ENCODE results near the gene SERINC5.
"Not testable (repeated sequence)": the region's sequence is repeated elsewhere in the genome, so short reads cannot be mapped to it uniquely, and the experiment has no call there.

SERINC5 gene

DNA sequence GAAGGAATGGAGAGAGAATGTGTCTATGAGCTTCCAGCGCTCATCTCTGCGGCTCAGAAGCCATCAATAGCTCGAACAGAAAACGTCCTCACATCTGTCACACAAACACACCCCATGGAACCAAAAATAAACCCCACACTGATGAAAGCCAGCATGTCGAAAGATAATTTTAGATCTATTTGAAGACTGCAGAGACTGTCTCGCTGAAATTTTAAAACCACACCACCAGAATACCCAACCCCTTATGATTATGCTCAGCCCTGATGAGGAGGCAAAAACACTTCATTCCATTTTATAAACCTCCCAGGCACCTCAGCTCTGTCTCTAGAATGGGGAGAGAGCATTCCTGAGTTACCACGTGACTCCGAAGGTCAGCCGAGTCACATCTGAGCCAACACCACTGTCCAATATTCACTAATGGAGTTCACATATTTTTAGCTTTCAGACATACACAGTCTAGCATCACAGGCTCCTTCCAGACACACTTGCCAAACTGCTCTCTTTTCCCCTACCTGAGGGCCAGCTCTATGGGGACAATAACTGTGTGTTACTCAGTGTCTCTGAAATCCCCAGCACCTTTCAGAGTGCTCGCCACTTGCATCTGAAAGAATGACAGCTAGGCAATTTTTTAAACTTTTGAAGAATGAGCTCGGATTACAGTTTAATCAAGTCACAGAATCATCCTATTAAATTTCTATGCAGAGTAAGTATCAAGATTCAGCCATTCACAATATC, 63.2 kb downstream of the SERINC5 start:
- DNase-seq: no peak

DNA sequence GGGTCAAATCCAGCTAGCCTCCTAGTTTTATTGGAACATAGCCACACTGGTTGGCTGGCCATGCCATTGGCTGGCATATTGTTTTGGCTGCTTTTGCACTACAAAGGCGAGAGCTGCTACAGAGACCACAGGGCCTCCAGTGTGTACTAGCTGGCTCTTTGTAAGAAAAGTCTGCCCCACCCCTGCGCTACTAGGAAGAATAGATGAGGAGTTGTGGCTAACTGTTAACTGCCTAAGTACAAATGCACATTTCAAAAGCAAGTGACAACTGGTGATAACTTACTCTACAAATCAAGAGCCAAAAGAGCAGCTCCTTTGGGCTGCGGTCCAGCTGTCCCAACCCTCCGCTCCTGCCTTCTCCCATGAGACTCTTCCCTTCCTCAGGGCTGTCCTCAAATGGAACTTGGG, 63.9 kb downstream of the SERINC5 start:
- no peak for DNase-seq

DNA sequence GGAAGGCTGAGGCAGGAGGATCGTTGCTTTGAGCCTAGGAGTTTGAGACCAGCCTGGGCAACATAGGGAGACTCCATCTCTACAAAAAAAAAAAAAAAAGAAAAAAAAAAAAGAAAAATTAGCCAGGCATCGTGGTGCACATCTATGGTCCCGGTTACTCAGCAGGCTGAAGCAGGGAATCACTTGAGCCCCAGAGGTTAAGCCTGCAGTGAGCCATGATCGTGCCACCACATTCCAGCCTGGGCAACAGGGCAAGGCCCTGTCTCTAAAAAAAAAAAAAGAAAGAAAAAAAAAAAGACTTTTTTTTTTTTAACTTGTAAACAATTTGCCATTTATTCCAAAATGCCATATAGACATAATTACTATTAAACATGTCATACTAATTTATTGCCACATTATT, 64.5 kb downstream of the SERINC5 start:
- DNase-seq: no peak

DNA sequence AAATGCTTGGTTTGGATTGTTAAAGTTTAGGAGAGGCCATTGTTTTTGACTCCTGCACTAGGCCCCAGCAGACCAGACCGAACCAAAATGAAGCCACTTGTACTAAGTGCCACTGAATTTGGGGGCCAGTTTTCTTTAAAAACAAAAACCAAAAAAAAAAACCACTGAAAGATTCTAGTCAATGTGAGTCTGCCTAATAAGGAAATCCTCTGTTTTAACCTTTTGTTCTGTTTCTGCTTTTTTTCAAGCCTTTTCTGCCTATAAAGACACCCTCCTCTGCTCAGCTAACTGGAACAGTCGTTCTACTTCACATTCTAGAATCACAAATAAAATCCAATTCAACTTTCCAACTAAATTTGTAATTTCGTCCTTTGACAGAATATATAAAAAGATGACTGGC, 64.9 kb downstream of the SERINC5 start:
- no peak for DNase-seq

DNA sequence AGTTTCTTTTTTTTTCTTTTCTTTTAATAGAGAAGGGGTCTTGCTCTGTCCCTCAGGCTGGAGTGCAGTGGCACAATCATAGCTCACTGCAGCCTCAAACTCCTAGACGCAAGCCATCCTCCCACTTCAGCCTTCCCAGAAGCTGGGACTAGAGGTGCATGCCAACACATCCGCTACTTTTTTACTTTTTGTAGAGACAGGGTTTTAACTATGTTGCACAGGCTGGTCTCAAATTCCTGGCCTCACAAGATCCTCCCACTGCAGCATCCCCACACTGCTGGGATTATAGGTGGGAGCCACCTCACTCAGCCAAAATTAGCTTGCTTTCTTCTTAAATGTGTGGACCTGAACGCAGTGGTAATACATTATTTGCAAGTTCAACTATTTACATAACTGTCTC, 66.1 kb downstream of the SERINC5 start:
- DNase-seq: no peak

DNA sequence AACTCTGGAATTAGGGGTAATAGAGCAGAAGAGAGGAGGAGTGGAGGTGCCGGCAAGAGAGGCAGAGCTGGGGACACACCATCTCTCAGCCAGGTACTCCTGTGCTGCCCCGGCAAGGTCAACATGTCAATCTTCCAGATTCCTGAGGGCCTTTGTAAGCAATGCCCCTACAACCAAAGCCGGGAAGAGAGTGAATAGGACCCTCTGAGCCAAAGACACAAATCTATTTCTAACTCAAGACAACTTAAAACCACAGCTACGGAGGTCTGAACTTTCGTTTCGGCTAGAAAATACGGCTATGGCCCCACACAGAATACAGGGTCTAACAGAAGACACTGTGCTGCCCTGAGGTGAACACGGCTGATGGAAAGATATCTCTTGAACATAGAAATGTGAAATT, 66.6 kb downstream of the SERINC5 start:
- no peak for DNase-seq

DNA sequence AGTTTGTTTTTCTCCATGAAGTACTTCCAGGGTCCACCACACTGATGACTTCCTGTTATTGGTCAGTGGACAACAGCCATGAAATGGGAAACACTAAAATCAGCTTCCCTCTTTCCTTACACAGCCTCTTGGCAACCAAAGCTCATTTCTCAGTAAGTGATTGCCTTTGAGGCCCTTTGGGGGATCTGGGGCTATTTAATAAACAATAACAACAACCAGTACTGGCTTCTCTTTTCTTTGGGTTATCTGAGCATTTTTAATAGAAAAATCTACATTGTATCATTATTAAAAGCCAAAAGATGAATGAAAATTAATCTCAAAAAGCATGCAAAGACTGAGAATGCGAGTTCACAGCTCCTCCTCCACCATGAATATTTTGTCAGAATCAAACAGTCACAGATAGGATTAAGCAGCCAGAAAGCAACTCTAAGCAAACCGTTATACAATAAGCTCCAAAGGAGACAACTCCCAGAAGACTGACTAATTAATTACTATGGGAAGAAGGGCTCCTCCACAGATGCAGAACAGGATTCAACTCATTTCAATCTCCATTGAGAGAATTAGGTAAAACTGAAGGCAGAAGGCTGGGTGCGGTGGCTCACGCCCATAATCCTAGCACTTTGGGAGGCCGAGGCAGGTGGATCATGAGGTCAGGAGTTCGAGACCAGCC, 68.3 kb downstream of the SERINC5 start:
- DNase-seq: no peak

DNA sequence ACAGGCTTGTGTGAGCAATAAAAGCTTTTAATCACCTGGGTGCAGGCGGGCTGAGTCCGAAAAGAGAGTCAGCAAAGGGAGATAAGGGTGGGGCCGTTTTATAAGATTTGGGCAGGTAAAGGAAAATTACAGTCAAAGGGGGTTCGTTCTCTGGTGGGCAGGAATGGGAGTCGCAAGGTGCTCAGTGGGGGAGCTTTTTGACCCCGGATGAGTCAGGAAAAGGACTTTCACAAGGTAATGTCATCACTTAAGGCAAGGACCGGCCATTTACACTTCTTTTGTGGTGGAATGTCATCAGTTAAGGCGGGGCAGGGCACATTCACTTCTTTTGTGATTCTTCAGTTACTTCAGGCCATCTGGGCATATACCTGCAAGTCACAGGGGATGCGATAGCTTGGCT, 70.3 kb downstream of the SERINC5 start:
- not testable (repeated sequence) for DNase-seq

DNA sequence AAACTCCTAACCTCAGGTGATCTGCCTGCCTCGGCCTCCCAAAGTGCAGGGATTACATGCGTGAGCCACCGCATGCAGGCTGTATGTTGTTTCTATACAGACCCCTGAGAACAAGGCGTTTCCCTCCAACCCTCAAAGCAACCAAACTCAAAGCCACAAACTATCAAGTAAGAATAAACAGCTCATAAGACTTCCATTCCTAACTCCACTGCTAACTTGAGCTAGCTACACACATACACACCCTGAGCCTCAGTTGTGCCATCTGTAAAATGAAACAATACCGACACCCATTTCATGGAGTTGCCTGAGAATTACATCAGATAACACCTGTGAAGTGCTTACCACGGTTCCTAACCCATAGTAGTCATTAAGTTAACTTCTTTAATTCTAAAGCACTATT, 70.8 kb downstream of the SERINC5 start:
- no peak for DNase-seq

DNA sequence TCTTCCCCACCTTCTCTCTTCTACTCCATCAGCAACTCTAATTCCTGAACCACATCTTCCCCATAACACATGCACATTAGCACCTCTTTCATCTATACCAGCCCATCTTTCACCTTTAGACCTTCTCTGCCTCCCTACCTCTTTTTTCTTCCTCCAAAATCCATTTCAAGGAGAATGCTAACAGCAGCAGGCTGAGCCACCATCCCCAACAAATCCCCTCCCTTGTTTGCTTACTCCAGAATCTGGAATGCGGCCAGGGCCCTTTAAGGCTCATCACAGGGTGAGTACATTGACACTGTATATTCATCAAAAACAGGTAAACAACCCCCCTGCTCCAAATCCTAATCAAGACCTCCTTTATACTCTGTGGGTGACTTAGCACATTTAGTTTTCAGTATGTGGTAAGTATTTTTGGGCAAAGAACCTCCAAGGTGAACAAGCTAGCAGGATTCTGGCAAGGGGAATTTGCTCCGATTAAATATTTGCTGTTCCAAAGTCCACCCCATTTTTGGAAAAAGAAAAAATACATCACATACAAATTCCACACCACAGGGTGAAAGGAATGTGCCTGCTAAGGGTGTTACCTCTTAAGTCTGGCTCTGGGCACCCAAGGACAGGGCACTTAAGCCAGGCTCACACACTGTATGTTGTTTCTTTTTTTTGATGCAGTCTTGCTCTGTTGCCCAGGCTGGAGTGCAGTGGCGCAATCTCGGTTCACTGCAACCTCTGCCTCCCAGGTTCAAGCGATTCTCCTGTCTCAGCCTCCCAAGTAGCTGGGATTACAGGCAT, 71.4 kb downstream of the SERINC5 start:
- peak; percentile 87 for DNase-seq

DNA sequence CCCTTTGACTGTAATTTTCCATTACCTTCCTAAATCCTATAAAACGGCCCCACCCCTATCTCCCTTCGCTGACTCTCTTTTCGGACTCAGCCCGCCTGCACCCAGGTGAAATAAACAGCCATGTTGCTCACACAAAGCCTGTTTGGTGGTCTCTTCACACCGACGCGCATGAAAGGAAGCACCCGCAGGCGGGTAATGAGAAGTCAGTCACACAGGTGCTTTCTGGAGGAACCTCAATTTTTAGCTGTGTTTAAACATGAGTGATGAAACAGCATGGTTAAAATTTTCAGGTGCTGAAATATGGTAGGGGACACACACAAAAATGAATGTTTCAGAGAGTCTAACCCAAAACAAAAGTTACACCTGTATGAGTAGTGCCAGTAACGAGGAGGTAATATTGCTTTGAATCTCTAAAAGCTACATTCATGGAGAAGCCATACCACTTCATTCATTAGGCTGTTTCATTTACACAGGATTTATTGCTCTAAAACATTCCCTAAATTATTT, 72.1 kb downstream of the SERINC5 start:
- not testable (repeated sequence) for DNase-seq

DNA sequence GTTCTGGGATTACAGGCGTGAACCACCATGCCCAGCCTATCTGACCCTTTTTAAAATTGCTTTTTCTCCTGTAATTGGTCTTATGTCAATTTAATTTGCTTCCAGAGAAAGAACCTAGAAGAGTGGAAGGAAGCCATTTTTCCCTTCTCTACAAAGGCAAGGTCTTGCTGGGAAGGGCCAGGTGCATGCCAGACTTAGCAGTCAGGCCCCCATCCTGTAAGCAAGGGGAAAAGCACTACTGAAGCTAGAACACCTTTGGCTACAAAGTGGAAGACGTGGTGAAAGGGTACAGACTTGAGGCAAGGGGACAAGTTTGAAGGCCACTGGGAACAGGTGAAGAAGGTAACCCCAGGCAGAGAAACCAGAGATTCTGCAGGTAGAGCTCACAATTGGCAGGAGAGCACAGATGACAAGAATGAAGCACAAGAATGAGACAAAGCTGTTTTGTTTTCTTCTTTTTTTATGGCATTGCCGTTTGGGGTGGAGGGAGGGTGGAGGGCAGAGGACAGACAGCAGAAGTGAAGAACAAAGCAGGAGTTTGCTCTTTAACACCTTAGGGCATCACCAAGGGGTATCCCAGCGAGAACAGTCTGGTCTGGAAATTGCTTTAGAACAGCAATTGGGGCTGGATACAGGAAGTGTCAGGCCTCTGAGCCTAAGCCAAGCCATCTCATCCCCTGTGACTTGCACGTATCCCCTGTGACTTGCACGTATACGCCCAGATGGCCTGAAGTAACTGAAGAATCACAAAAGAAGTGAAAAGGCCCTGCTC, 72.9 kb downstream of the SERINC5 start:
- no peak for DNase-seq

DNA sequence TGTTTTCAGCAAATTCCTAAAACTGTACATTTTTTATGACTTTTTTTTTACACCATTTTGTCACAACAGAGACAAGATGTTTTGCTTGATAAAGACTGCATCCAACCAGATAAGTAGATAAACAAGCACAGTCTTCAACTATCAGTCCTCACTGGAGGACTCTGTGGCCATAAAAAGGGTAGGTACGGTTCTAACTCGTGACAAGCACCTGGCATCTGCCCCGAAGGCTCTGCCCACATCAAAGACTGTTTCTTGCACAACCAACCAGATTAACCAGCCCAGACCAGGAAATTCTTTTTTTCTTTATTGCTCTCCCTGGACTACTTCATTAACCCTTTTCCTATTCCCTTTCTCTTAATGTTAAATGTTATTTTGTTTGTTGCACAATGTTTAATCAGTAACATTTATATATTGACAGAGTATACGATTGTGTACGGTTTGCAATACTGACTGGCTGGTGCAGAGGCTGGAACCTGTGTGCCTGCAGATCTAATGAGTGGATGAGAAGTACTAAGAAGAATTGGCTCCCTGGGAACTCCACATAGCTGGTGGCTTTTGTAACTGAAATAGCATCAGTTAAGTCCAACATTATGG, 74.1 kb downstream of the SERINC5 start:
- DNase-seq: peak; percentile 42

DNA sequence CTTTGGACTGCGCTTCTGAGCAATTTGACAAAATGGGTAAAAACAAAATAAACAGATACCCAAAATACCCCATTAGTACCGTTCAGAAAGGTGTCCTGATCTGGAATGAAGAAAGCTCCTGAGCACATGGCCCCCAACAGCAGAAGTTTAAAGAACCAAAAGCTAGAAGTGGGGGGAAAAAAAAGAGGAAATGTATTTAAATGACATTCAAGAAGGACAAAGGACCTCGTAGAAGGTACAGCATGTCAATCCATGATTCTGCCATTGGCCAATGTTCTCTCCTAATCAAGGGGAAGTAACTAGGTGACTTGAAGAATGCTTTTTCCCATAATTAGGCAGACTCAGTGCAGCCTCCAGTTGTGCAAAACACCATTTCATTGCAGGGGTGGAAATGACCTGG, 78.6 kb downstream of the SERINC5 start:
- no peak for DNase-seq

DNA sequence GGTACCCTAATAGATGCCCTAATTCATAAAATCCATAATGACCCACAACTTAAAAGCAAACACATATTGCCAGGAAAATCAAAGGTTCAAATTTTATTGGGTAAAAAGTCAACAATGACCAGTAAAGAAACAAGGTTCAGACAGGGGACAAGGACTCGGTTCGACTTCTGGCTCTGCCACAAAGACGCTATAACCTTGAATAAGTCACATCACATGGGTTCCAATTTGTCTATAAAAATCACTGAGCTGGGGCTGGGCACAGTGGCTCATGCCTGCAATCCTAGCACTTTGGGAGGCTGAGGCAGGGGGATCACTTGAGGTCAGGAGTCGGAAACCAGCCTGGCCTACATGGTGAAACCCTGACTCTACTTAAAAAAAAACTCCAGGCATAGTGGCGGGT, 80.5 kb downstream of the SERINC5 start:
- DNase-seq: no peak

DNA sequence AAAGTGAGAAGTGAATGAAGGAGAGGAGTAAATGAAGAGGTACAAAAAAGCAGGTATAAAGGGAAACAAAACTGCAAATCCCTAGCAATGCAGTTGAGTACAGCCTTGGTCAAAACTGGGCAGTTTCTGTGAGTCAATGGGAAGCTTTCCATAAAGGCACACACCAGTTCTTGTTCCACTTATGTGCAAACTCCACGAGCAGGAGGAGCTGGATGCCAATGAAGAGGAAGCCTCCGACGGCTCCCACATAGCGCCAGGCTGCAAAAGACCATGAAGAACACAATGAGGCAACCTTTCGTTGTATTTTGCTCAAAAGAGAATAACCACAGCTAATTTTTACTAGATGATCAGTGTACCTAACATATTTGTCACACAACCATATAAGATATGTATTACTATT, 81.1 kb downstream of the SERINC5 start:
- DNase-seq: no peak

DNA sequence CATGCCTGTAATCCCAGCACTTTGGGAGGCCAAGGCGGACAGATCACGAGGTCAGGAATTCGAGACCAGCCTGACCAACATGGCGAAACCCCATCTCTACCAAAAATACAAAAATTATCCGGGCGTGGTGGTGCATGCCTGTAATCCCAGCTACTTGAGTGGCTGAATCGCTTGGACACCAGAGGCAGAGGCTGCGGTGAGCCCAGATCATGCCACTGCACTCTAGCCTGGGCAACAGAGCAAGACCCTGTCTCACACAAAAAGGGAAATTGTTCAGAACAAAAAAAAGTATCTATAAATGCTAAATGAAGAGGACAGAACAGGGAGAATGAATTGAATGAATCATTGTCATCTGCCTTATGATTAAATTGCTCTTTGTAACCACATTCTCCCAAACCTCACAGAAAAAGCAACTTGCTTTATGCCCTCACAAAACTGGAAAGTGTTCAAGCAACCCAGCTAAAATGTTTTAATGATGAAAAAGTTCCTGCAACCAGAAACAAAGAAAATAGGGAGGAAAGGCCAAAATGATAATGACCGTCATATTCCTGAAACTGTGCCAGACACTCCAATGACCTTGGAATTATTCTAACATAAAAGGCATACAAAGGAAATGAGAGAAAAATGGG, 83.7 kb downstream of the SERINC5 start:
- DNase-seq: no peak

DNA sequence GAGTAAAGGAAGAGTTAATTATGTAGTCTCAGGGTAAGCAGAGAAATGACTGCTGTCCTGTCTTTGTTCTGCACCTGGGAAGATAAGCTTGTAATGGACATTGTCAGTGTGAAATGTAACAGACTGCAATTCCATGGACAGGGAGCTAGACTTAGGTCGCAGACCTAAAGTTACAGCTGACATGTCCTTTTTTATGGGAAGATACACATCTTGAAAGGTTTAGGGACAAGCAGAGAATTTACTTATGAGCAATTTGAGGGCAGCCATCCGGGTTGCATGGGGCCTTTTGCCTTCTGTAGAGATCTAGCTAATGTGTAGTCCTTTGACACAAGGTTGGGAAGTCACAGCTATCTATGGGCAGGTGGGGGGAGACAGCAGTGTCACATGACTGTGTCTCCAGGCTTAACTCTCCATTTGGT, 85.7 kb downstream of the SERINC5 start:
- DNase-seq: no peak

DNA sequence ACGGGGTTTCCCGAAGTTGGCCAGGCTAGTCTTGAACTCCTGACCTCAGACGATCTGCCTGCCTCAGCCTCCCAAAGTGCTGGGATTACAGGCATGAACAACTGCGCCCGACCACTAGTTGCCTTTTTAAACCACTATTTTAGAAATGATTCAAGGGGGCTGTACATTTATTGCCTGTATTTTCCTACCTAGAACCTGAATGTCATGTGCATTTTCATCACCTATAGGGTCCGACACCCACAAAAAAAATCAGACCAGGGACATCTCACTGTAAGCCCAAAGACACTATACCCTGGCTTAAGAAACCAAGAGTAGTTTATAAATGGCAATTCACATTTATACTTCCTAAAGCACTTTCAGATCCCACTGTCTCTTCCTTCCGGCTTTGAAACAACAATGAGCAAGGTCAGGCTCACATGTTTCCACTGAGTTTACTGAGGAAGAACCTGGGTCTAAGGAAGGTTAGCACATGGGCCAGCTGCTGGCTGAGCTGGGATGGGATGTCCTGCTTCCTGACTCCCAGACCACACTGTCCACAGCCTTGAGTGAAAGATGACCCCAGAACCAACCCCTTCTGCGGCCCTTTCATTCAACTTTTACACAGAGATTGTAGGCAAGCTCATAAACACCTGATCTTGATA, 87.3 kb downstream of the SERINC5 start:
- no peak for DNase-seq

DNA sequence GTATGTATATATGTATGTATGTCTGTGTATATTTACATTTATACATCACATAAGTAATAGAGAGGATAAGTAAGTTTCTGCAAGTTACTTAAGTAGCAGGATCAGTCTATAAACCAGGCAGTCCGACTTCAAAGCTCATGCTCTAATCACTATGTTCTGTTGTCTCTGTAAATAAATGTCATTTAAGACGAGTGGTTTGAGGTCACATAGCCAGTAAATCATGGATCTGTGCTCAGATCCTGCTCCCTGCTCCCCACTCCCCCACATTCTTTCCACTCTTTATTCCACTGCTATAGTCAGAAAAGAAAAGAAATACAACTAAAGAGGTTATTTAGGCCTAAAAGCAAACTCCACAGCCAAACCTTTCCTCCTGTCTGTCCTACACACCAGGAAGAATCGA, 90.4 kb downstream of the SERINC5 start:
- DNase-seq: no peak

DNA sequence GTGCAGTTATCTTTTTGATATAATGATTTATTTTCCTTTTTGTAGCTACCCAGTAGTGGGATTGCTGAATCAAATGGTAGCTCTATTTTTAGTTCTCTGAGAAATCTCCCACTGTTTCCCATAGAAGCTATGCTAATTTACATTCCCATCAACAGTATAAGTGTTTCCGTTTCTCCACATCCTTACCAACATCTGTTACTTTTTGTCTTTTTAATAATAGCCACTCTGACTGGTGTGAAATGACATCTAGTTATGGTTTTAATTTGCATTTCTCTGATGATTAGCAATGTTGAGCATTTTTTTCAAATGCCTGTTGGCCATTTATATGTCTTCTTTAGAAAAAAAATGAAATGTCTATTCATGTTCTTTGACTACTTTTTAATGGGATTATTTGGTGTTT, 94.7 kb downstream of the SERINC5 start:
- no peak for DNase-seq

DNA sequence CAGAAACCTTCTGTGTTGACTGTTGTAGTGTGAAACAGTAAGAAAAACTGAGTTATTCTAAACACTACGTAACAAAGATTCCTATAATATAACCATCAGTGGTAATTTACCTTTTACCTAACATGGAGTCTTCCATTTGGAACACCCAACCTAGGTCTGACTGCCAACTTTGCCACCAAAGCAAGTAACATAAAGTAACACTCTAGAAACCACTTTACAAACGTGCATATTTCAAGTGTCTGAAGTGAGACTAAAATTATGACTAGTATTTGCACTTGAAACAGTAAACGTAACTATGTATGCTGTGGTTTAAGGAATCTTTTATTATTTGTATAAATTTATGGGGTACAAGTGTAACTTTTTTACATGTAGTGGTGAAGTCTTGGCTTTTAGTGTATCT, 95.6 kb downstream of the SERINC5 start:
- no peak for DNase-seq
